DOHH2 (cell line): ENCODE results near the gene ADGRL2.

Experiments used
- EZH2phosphoT487 ChIP-seq: fragments of 200-600 bp; sonication (generic); IDR thresholded peaks from 2 replicates; pipeline ENCODE4 v1.6.1; 2017; ENCODE audit warnings: borderline replicate concordance, mild to moderate bottlenecking, antibody characterized with exemption, low read length, moderate library complexity, mixed read lengths
- TF ChIP-seq, protein P1 (sequence below): fragments of 200-600 bp; sonication (generic); IDR thresholded peaks from one replicate; pipeline ENCODE4 v1.5.1; 2014; ENCODE audit warnings: antibody characterized with exemption, mild to moderate bottlenecking, low read depth, low read length; ENCODE audit not compliant: poor library complexity, severe bottlenecking

- TF ChIP-seq, protein P1, sequence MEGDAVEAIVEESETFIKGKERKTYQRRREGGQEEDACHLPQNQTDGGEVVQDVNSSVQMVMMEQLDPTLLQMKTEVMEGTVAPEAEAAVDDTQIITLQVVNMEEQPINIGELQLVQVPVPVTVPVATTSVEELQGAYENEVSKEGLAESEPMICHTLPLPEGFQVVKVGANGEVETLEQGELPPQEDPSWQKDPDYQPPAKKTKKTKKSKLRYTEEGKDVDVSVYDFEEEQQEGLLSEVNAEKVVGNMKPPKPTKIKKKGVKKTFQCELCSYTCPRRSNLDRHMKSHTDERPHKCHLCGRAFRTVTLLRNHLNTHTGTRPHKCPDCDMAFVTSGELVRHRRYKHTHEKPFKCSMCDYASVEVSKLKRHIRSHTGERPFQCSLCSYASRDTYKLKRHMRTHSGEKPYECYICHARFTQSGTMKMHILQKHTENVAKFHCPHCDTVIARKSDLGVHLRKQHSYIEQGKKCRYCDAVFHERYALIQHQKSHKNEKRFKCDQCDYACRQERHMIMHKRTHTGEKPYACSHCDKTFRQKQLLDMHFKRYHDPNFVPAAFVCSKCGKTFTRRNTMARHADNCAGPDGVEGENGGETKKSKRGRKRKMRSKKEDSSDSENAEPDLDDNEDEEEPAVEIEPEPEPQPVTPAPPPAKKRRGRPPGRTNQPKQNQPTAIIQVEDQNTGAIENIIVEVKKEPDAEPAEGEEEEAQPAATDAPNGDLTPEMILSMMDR = no peak
- no peak for TF ChIP-seq EZH2phosphoT487
These were observed 49.3 kb downstream of the ADGRL2 start for GRCh38 chr1:81850031-81850430.
